CD8-positive, alpha-beta memory T cell (primary cell): Measurements from ENCODE around the gene LRRC74A. TPM values are rescaled to one million over a fixed set of nuclear protein-coding genes. Genes with fewer than 3 reads are reported as not detected.

Experiments
- CTCF ChIA-PET: fragments of 350-600 bp; sonication (Branson Sonifier 250); formaldehyde crosslinking; loops from one replicate; lab custom pipeline; 2021; ENCODE audit warnings: antibody characterized with exemption; lab: Charles Lee
- POLR2A ChIA-PET: fragments of 350-600 bp; sonication (Branson Sonifier 250); formaldehyde crosslinking; loops from one replicate; lab custom pipeline; 2021; ENCODE audit warnings: antibody characterized with exemption; lab: Charles Lee
- DNase-seq, 5 donors: peaks; one replicate each; pipeline versions ENCODE4 v3.0.0 to v3.0.0-alpha.2; 2020 to 2022; ENCODE audit warnings: mixed read lengths in 1 of 5
- H3K27ac ChIP-seq: one replicate; pipeline ENCODE4 v1.7.0; 2013; ENCODE audit warnings: low read depth, mild to moderate bottlenecking, low read length, moderate library complexity
- H3K27me3 ChIP-seq: 2 replicates; pipeline ENCODE4 v1.7.0; 2013; ENCODE audit warnings: low read length, mild to moderate bottlenecking; ENCODE audit not compliant: insufficient read depth, poor library complexity, severe bottlenecking
- H3K36me3 ChIP-seq: 2 replicates; pipeline ENCODE4 v1.7.0; 2013; ENCODE audit warnings: mild to moderate bottlenecking, low read length, moderate library complexity; ENCODE audit not compliant: insufficient read depth
- H3K4me1 ChIP-seq: 2 replicates; pipeline ENCODE4 v1.7.0; 2013; ENCODE audit warnings: mild to moderate bottlenecking, low read length, moderate library complexity; ENCODE audit not compliant: insufficient read depth
- H3K4me3 ChIP-seq: 2 replicates; pipeline ENCODE4 v1.7.0; 2013; ENCODE audit warnings: mild to moderate bottlenecking, low read length
- H3K9me3 ChIP-seq: 2 replicates; pipeline ENCODE4 v1.7.0; 2013; ENCODE audit warnings: mild to moderate bottlenecking, low read length
- H3K27ac Mint-ChIP-seq, 8 donors: one replicate each; pipeline ENCODE4 v1.8.0; 2020 to 2021; ENCODE audit warnings: mixed read lengths in 8 of 8, mild to moderate bottlenecking in 6 of 8, inconsistent platforms in 3 of 8, moderate library complexity in 3 of 8
- H3K27me3 Mint-ChIP-seq, 2 donors: one replicate each; pipeline ENCODE4 v1.8.0; 2020 to 2021; ENCODE audit warnings: mixed read lengths in 2 of 2, mild to moderate bottlenecking in 1 of 2, moderate library complexity in 1 of 2
- H3K36me3 Mint-ChIP-seq, 3 donors: one replicate each; pipeline ENCODE4 v1.8.0; 2020 to 2021; ENCODE audit warnings: mixed read lengths in 3 of 3, inconsistent platforms in 1 of 3, mild to moderate bottlenecking in 1 of 3
- H3K4me1 Mint-ChIP-seq, 3 donors: one replicate each; pipeline ENCODE4 v1.8.0; 2020 to 2021; ENCODE audit warnings: mixed read lengths in 3 of 3, inconsistent platforms in 1 of 3, mild to moderate bottlenecking in 1 of 3
- H3K4me3 Mint-ChIP-seq, 7 donors: one replicate each; pipeline ENCODE4 v1.8.0; 2020 to 2021; ENCODE audit warnings: mixed read lengths in 7 of 7, mild to moderate bottlenecking in 6 of 7, moderate library complexity in 4 of 7, inconsistent platforms in 2 of 7
- H3K9me3 Mint-ChIP-seq, 5 donors: one replicate each; pipeline ENCODE4 v1.8.0; 2020 to 2022; ENCODE audit warnings: mixed read lengths in 5 of 5, mild to moderate bottlenecking in 3 of 5, moderate library complexity in 2 of 5, inconsistent platforms in 1 of 5
- polyA plus RNA-seq: library from polyadenylated mRNA; unstranded; fragments of 300-500 nt; fragmentation: Illumina TruSeq; gene quantifications from one replicate; pipeline ENCODE4 v1.2.3, GENCODE V29; 2021
- total RNA-seq, 2 experiments: library from RNA; stranded (reverse); gene quantifications; one replicate each; pipeline ENCODE4 v1.2.3, GENCODE V29; 2021

LRRC74A gene
- total and polyA plus RNA-seq, 3 experiments from 2014 or later: not detected

GRCh38 chr14:76902591-76902990 is 76.4 kb downstream of the LRRC74A start:
- CTCF ChIA-PET: no interaction called here
- no peaks in the 10 kb centered on the region for H3K36me3 Mint-ChIP-seq
- POLR2A ChIA-PET: no interaction called here
- no peaks in the 10 kb centered on the region for H3K27me3 Mint-ChIP-seq
- H3K4me3 Mint-ChIP-seq: no peak overlapping the region
- Histone ChIP-seq H3K4me1 (peaks cover 16% of the 10 kb centered on the region), H3K36me3 (no peaks in the 10 kb centered on the region), H3K27ac (no peak overlapping the region), H3K27me3 (no peaks in the 10 kb centered on the region), H3K4me3 (no peak overlapping the region), H3K9me3 (no peaks in the 10 kb centered on the region)
- peaks cover 8 to 15% (median 13%) of the 10 kb centered on the region in 3 donors for H3K4me1 Mint-ChIP-seq
- peak overlapping the region in 1 of 8 donors; percentile 72 for H3K27ac Mint-ChIP-seq
- no peaks in the 10 kb centered on the region for H3K9me3 Mint-ChIP-seq
- no peak for DNase-seq

GRCh38 chr14:76904100-76904739 is 78.0 kb downstream of the LRRC74A start:
- H3K27me3 ChIP-seq: no peaks in the 10 kb centered on the region
- Mint-ChIP-seq H3K4me3 (peak overlapping the region in 2 of 7 donors; percentile 61 to 76), H3K27me3 (no peaks in the 10 kb centered on the region), H3K9me3 (no peaks in the 10 kb centered on the region), H3K27ac (peak overlapping the region in 3 of 8 donors; percentile 42 to 93 (median 80)), H3K4me1 (peaks cover 14 to 22% (median 20%) of the 10 kb centered on the region in 3 donors), H3K36me3 (no peaks in the 10 kb centered on the region)
- no peak overlapping the region for H3K27ac ChIP-seq
- POLR2A ChIA-PET: interaction anchor here (1.0 kb wide), 1 partner anchor 57 kb away, joined by 4 read pairs; no protein-coding TSS in a partner anchor
- H3K4me3 ChIP-seq: no peak overlapping the region
- H3K36me3 ChIP-seq: no peaks in the 10 kb centered on the region
- DNase-seq: no peak
- CTCF ChIA-PET: interaction anchor here (1.0 to 2.1 kb wide), 7 partner anchors 9 to 220 kb away, joined by 3 to 13 read pairs (median 3); no protein-coding TSS in a partner anchor
- no peaks in the 10 kb centered on the region for H3K9me3 ChIP-seq
- peaks cover 23% of the 10 kb centered on the region for H3K4me1 ChIP-seq

GRCh38 chr14:76904740-76905569 is 78.7 kb downstream of the LRRC74A start:
- Mint-ChIP-seq H3K27ac (peak overlapping the region; percentile 13 to 93 (median 80)), H3K27me3 (no peaks in the 10 kb centered on the region), H3K9me3 (no peaks in the 10 kb centered on the region), H3K36me3 (no peaks in the 10 kb centered on the region), H3K4me3 (peak overlapping the region in 6 of 7 donors; percentile 29 to 76 (median 66)), H3K4me1 (peaks cover 15 to 23% (median 23%) of the 10 kb centered on the region in 3 donors)
- ChIA-PET CTCF (interaction anchor here (1.0 to 2.1 kb wide), 7 partner anchors 8 to 219 kb away, joined by 3 to 13 read pairs (median 3); no protein-coding TSS in a partner anchor), POLR2A (interaction anchor here (0.6 to 1.0 kb wide), 3 partner anchors 30 to 150 kb away, joined by 4 to 6 read pairs (median 6); no protein-coding TSS in a partner anchor)
- no peaks in the 10 kb centered on the region for H3K36me3 ChIP-seq
- H3K4me3 ChIP-seq: no peak overlapping the region
- no peaks in the 10 kb centered on the region for H3K27me3 ChIP-seq
- H3K9me3 ChIP-seq: no peaks in the 10 kb centered on the region
- peak; percentile 22 to 81 (median 53) for DNase-seq
- no peak overlapping the region for H3K27ac ChIP-seq
- peaks cover 28% of the 10 kb centered on the region for H3K4me1 ChIP-seq

GRCh38 chr14:76908834-76909233 is 82.6 kb downstream of the LRRC74A start:
- H3K9me3 ChIP-seq: no peaks in the 10 kb centered on the region
- ChIA-PET CTCF (interaction anchor here (0.9 to 14.0 kb wide), 7 partner anchors 9 to 162 kb away, joined by 3 to 136 read pairs (median 4); no protein-coding TSS in a partner anchor), POLR2A (interaction anchor here (0.6 to 1.1 kb wide), 2 partner anchors 132 to 203 kb away, joined by 4 to 5 read pairs; no protein-coding TSS in a partner anchor)
- H3K9me3 Mint-ChIP-seq: no peaks in the 10 kb centered on the region
- peaks cover 21 to 30% (median 28%) of the 10 kb centered on the region in 3 donors for H3K4me1 Mint-ChIP-seq
- H3K27ac Mint-ChIP-seq: peak overlapping the region; percentile 59 to 95 (median 92)
- H3K4me3 ChIP-seq: no peak overlapping the region
- peak in 4 of 5 donors; percentile 25 to 67 (median 62) for DNase-seq
- H3K36me3 ChIP-seq: no peaks in the 10 kb centered on the region
- no peaks in the 10 kb centered on the region for H3K27me3 ChIP-seq
- H3K27ac ChIP-seq: no peak overlapping the region
- H3K4me1 ChIP-seq: peaks cover 34% of the 10 kb centered on the region
- peak overlapping the region in 6 of 7 donors; percentile 3 to 55 (median 37) for H3K4me3 Mint-ChIP-seq
- H3K27me3 Mint-ChIP-seq: no peaks in the 10 kb centered on the region
- H3K36me3 Mint-ChIP-seq: no peaks in the 10 kb centered on the region

GRCh38 chr14:76909266-76909665 is 83.1 kb downstream of the LRRC74A start:
- H3K27ac Mint-ChIP-seq: peak overlapping the region in 7 of 8 donors; percentile 59 to 95 (median 94)
- ChIA-PET CTCF (interaction anchor here (1.1 to 14.0 kb wide), 5 partner anchors 135 to 215 kb away, joined by 3 to 136 read pairs (median 6); no protein-coding TSS in a partner anchor), POLR2A (no interaction called here)
- no peaks in the 10 kb centered on the region for H3K27me3 Mint-ChIP-seq
- H3K9me3 Mint-ChIP-seq: no peaks in the 10 kb centered on the region
- peak overlapping the region in 4 of 7 donors; percentile 15 to 55 (median 44) for H3K4me3 Mint-ChIP-seq
- no peak for DNase-seq
- H3K4me1 Mint-ChIP-seq: peaks cover 21 to 27% (median 25%) of the 10 kb centered on the region in 3 donors
- Histone ChIP-seq H3K27ac (no peak overlapping the region), H3K4me3 (no peak overlapping the region), H3K27me3 (no peaks in the 10 kb centered on the region), H3K9me3 (no peaks in the 10 kb centered on the region), H3K4me1 (peaks cover 35% of the 10 kb centered on the region), H3K36me3 (no peaks in the 10 kb centered on the region)
- no peaks in the 10 kb centered on the region for H3K36me3 Mint-ChIP-seq

- no peak overlapping the region for H3K4me3 Mint-ChIP-seq
These were observed 84.2 kb downstream of the LRRC74A start for GRCh38 chr14:76910371-76910890.

GRCh38 chr14:76911473-76911872 is 85.3 kb downstream of the LRRC74A start:
- peaks cover 15 to 21% (median 16%) of the 10 kb centered on the region in 3 donors for H3K4me1 Mint-ChIP-seq
- POLR2A ChIA-PET: no interaction called here

More at GRCh38 chr14:76910371-76910890, 84.2 kb downstream of the LRRC74A start:
- no peak for DNase-seq
- Histone ChIP-seq H3K4me3 (no peak overlapping the region), H3K9me3 (no peaks in the 10 kb centered on the region), H3K4me1 (peaks cover 23% of the 10 kb centered on the region), H3K27ac (no peak overlapping the region), H3K36me3 (no peaks in the 10 kb centered on the region), H3K27me3 (no peaks in the 10 kb centered on the region)
- H3K27ac Mint-ChIP-seq: no peak overlapping the region
- H3K4me1 Mint-ChIP-seq: peaks cover 15 to 21% (median 16%) of the 10 kb centered on the region in 3 donors
- ChIA-PET POLR2A (no interaction called here), CTCF (interaction anchor here (1.0 to 14.0 kb wide), 7 partner anchors 11 to 214 kb away, joined by 3 to 136 read pairs (median 7); no protein-coding TSS in a partner anchor)
- no peaks in the 10 kb centered on the region for H3K9me3 Mint-ChIP-seq
- no peaks in the 10 kb centered on the region for H3K27me3 Mint-ChIP-seq
- H3K36me3 Mint-ChIP-seq: no peaks in the 10 kb centered on the region

More at GRCh38 chr14:76911473-76911872, 85.3 kb downstream of the LRRC74A start:
- H3K27ac ChIP-seq: no peak overlapping the region
- no peak for DNase-seq
- CTCF ChIA-PET: interaction anchor here (1.5 to 14.0 kb wide), 7 partner anchors 36 to 159 kb away, joined by 4 to 136 read pairs (median 13); no protein-coding TSS in a partner anchor
- peak overlapping the region in 2 of 8 donors; percentile 26 to 27 for H3K27ac Mint-ChIP-seq
- H3K27me3 ChIP-seq: no peaks in the 10 kb centered on the region
- H3K4me3 ChIP-seq: no peak overlapping the region
- peaks cover 19% of the 10 kb centered on the region for H3K4me1 ChIP-seq
- no peaks in the 10 kb centered on the region for H3K9me3 ChIP-seq
- H3K4me3 Mint-ChIP-seq: no peak overlapping the region
- H3K27me3 Mint-ChIP-seq: no peaks in the 10 kb centered on the region
- no peaks in the 10 kb centered on the region for H3K36me3 ChIP-seq
- H3K9me3 Mint-ChIP-seq: no peaks in the 10 kb centered on the region
- H3K36me3 Mint-ChIP-seq: no peaks in the 10 kb centered on the region
